Activated CD8-positive, alpha-beta memory T cell treated with anti-CD3 and anti-CD28 coated beads, Interleukin-2, amount 50 U/mL, for 24 hours (primary cell): ENCODE measurements around the gene TFAP2A.

ENCODE experiments used
- DNase-seq: peaks from one replicate; pipeline ENCODE4 v3.0.0-alpha.2; 2020; ENCODE audit errors: extremely low read depth

TFAP2A gene

GRCh38 chr6:10382728-10383330 is 32.0 kb downstream of the TFAP2A start:
- no peak for DNase-seq

GRCh38 chr6:10382322-10382721 is 32.6 kb downstream of the TFAP2A start:
- DNase-seq, result no peak

DNA sequence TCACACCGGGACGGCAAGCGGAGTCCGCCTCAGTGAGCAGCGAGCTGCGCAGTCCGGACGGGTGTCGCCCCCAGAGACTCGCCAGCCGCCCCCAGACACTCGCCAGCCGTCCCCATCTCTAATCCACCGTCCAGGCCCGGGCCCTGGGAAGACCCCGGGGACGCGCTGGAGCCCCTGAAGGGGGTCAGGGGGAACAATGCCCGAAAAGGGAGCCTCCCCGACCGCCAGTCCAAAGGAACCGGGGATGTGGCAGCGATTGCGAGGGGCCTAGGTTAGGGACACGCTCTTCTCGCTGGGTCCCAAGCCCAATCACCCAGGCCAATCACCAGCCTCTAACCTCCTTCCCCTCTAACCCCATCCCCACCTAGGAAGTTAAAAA is 33.1 kb downstream of the TFAP2A start:
- no peak for DNase-seq

DNA sequence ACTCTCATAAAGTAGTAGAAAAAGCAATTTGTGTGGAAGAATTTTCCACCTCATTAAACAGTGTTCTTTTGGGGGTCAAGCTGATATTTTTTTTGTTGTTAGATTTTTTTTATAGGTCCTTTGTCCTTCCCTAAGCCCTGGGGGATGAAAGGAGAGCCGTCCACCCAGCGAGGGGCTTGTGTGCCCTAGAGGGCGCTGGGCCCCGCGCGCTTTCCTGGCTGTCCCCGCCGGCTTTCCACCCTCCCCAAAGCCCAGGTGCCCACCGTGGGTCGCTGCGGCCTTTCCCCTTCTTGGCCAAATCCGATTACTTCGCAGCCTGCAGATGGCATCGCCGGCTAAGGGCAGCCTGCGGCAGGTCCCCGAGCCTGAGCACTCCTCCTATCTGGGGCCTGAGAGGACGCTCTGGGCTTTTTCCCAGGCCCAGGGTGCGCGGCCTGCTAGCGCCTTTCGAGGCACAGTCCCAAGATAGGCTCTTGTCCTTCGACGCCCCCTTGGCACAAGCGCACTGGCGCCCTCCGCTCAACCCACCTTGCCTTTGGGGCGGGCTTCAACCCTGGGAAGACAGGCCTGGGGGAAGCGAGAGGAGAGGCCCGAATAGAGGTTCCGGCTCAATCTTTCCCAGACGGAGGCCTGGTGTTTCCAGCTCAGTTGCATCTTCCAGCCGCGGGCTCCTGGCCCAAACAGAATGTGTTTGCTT is 33.6 kb downstream of the TFAP2A start:
- DNase-seq, result no peak

DNA sequence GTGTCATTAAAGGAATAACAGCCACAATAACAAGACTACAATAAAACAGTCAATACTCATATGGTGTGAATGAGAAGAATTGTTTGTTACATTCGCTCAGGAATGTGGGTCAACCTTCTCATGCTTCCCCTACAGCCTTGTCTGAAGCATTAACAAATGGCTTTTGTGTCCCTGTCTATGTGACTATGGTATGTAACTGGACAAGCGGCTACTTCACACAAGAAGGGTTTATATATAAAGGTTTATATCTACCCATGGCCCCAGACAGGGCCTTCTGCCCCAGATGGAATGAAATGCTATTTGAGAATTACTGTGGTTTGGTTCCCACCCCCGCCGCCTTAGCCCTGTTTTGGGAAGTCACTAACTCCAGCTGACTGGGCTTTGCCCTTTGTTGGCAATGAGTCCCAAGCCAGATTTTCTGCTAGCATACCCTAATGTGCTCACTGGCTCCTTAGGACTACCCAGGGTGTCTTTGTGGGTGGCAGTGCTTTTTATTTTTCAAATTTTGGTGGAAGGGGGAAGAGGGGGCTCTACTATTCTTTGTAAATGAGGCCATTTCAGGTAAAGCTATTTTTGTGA is 39.4 kb downstream of the TFAP2A start:
- DNase-seq, result no peak

DNA sequence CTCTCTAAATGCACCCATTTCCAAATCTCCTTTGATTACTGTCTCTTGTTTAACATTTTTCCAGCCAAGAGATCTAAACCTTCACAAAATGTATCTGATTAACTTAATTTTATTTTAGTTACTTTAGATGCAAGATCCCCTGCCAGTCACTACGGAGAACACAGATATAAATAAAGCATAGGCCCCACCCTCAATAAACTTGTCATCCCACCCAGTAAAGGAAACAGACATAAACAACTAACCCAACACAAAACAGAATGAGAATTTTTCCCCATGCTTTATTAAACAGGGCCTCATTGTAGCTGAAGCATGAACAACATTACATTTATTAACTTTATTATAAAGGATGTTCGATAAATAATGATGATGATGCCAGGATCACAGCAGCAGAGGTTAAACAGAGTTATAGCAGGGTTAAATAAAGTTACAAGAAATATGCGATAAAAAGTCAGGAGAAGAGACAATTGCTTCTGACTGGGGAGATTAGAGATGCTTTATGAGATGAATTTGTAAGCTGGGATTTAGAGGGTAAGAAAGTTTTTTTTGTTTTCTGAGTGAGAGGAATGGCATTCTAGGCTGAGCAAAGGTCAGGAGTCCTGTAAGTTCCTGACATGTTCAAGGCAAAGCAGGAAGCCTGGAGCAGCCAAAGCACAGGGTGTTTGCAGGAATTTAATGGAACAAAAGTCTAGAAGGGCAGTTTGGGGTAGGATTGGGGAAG is 41.1 kb downstream of the TFAP2A start:
- no peak for DNase-seq

GRCh38 chr6:10369896-10370295 is 45.0 kb downstream of the TFAP2A start:
- DNase-seq, result no peak

DNA sequence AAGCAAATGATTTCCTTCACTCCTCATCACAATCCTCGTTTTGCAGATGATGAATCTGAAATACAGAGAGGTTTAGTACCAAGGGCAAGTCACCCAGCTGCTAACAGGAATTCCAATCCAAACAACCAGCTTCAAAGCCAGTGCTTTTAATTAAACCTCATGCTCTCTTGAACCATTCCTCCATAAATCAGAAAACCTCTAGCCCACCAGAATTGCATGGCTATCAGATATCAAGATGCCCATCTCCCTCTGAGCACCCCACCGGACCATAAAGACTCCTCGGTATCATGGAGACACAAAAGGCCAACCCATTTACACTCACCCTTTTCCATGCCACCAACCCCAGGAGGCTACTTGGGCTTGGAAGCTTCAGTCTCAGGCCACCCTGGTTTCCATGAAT is 46.0 kb downstream of the TFAP2A start:
- DNase-seq, result no peak

DNA sequence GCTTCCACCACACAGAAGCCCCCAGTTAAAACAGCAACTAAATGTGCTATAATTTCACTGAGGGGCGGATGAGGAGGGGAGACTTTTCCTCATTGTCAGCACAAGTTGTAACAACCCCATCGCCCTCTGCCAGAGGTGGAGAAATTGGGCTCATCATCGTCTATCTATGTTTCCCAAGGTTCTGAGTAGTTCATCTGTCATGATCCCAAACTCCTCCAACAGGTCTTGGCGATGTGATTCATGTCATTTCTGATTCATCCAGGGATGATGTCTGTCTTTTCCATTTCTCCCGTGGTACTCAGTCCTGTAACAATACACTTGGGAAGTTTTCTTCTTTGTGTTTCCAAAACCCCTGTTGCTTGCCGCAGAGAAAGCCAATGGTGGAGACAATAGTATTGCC is 51.0 kb downstream of the TFAP2A start:
- no peak for DNase-seq

- DNase-seq, result no peak
Measured at GRCh38 chr6:10362300-10362699, 52.6 kb downstream of the TFAP2A start.

- DNase-seq, result no peak
Measured at GRCh38 chr6:10361428-10361827, 53.4 kb downstream of the TFAP2A start.

DNA sequence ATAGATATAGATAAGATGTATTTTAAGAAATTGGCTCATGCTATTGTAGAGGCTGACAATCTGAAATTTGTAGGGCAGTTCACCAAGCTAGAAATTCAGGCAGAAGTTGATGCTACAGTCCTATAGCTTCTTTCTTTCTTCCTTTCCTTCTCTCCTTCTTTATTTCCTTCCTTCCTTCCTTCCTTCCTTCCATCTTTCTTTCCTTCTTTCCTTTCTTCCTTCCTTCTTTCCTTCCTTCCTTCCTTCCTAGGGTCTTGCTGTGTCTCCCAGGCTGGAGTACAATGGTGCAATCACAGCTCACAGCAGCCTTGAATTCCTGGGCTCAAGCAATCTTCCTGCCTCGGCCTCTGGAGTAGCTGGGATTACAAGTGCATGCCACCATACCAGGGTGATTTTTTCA is 55.3 kb downstream of the TFAP2A start:
- DNase-seq, result no peak

DNA sequence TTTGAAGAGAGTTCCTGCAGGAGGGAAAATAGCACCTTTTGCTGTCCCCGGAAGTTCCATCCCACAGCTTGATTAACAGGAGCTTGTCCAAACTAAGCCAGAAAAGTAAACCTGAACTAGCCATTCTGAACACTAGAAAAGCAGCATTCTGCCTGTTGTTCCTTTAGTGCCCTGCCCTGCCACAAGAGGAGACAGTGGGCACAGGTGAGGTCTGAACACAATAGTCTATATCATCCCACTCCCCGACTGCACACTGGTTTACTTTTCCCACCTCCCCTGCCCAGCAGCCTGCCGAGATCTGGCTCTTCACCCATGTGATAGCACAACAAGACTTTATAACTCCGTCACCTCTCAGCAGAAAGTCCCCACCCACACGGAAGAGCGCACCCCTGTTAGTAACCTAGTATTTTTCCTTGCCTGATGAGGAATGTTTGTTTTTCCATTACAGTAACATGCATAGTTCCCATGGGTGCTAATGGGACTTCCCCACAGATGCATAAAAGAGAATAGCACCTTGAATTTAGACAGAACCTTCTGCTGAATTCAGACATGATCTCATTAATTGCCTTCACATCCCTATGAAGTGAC is 59.7 kb downstream of the TFAP2A start:
- no peak for DNase-seq

DNA sequence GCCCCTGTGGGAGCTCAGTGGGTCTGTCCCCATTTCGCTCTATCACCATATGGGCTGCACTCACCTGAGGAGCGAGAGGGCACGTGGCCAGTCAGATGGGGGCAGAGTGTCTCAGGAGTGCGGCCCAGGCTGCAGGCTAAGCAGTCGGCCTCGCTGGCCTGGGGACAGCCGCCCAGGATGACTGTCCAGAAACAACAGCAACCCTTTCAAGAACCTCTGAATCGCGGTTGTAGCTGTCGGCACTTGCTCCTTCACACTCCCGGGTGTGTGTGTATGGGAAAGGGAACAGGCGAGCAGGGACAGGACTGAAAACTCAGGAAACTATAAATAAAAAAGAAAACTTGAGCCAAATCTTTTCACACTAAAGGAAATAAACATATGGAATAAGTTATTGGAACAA is 63.1 kb downstream of the TFAP2A start:
- no peak for DNase-seq

DNA sequence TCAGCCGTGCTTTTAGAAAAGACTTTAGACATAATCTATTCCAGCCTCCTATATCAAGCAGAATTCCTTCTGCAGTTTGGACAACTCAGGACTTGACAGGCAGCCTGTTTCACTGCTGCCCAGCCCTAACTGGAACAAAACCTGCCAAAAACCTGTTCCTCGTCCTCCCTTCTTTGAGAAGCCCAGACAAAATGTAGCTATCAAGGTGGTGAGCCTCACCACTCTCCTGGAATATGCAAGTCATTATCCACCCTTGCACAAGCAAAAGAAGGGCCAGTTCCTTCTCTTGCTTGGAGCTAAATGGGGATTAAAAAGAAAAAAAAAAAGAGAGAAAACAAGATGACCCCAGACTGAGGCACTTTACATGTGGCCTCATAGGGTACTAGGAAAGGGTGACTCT is 64.2 kb downstream of the TFAP2A start:
- DNase-seq, result no peak

DNA sequence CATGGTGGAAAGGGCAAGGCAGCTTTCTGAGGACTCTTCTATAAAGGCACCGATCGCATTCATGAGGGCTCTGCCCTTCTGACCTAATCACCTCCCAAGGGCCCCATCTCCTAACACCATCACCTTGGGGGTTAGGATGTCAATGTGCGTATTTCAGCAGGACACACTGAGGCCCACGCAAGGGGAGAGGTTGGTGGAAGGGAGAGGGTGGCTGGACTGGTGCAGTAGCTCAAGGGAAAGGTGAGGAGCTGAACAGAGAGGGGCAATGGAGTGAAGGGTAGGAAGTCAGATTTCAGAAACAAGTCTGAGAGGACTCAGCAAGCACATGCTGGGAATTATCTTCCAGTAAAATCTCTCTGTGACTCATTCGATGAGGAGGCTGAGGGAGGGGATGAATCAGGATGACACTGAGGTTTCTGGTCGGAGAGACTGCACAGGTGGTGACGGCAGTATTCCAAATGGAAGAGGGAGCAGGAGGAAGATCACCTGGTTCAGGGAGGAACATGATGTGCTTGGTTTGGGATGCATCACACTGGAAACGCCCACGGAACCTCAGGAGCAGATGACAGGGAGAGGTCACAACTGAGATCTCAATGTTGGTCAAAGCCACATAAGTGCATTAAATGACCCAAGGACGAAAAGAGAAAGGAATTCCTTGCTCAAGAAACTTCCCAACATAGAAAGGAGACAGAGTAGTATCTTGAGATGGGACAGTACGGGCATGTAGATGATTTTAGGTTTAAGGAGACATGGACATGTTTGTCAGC is 67.1 kb downstream of the TFAP2A start:
- no peak for DNase-seq
